NCI-H187 (cell line): Measurements from ENCODE around the gene PIP5K1B.
"Not testable (repeated sequence)": the region's sequence is repeated elsewhere in the genome, so short reads cannot be mapped to it uniquely, and the experiment has no call there.

ENCODE experiments used
- DNase-seq, 2 experiments: peaks; one replicate each; lab custom pipeline; 2025; lab: John Stamatoyannopoulos, UW

PIP5K1B gene

GRCh38 chr9:68704814-68705530 lies at the start of gene PIP5K1B:
TSS of gene PIP5K1B (plus strand) at chr9:68705240. CDS start at chr9:68822615, 117,375 bp downstream.
- DNase-seq = peak in 1 of 2 experiments; percentile 51

GRCh38 chr9:68664036-68664435 lies 41.0 kb upstream of the PIP5K1B start:
- no peak for DNase-seq

- DNase-seq = no peak
Observed at GRCh38 chr9:68668127-68668526, 36.9 kb upstream of the PIP5K1B start.

GRCh38 chr9:68669218-68669617 lies 35.8 kb upstream of the PIP5K1B start:
- DNase-seq = no peak

DNA sequence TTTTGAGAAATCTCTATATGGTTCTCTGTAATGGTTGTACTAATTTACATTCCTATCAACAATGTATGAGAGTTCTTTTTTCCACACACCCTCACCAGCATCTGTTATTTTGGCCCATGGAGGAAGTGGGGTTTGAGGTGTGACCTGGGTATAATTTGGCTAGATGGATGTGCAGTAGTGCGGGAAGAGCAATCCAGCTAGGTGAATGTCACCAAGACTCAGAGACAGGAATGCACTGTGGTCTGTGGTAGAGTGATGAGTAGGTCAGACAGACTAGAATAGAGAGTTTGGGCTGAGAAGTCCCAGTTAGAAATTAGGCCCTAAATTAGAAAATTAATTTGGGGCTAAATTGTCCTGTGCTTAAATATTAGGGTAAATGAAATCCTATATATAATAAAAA lies 32.8 kb upstream of the PIP5K1B start:
- no peak for DNase-seq

DNA sequence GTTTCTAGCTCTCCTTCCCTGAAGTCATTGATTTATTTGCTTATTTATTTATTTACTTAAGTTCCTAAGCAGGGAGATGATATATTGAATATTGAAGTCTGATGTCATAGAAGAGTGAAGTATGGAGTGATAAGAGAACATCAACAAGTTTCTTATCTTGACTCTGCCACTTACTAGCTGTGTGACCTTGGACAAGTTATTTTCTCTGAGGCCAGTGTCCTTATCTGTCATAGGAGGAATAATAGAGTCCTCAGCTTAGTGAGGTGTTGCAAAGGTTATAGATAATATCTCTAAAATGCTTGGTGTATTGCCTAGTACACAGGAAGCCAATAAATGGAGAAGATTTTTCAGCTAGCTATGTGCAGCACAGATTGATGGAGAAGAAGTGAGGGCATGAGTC lies 32.4 kb upstream of the PIP5K1B start:
- no peak for DNase-seq

DNA sequence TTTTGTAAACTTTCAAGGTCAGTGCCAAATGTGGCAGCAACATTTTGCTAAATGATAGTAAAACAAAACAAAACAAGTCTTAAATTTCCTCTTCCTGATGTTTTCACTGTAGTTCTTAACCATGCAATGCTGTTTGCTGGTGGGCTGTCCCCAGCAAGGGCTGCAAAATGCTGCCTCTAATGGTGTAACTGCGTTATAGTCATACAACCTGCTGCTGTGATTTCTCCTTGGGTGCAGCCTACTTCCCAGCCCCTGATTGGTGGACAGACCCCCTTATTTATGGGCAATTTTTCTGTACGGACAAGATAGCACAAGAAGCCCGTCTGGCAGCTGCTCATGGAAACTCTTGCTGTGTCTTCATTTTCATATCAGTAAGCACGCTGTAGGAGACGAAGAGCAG lies 26.6 kb upstream of the PIP5K1B start:
- no peak for DNase-seq

GRCh38 chr9:68683433-68683832 lies 21.6 kb upstream of the PIP5K1B start:
- DNase-seq = no peak

DNA sequence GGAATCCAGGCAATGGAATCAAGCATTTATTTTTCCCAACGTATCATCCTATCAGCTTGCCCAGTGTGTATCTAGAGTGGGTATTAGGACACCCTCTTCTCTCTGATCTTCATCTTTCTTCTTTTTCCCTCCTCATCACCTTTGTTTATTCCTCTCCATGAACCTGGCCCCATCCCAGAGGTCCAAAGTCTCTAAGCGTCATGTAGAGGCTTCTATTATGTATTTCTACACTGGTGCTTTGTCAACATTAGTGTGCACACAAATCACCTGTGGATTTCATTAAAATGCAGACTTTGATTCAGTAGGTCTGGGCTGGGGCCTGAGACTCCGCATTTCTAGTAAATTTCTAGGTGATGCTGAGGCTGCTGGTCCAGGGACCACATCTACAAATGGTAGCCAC lies 19.8 kb upstream of the PIP5K1B start:
- no peak for DNase-seq

GRCh38 chr9:68685770-68686169 lies 19.3 kb upstream of the PIP5K1B start:
- DNase-seq = no peak

- DNase-seq = no peak
Observed at GRCh38 chr9:68690088-68690487, 15.0 kb upstream of the PIP5K1B start.

DNA sequence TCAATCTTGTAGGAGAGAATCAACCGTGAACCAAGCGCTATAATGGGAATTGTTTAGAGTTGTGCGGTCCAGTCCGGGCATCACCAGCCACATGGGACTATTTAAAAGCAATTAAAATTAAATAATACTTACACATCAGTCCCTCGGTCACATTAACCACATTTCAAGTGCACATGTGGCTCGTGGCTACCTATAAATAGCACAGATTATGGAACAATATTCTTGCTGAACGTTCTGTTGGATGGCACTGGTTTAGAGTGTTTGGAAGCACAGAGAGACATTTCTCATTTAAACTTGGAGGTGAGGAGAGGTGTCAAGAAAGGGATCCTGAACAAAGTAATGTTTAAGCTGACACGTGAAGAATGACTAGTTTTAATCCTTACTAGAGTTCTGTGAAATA lies 12.5 kb upstream of the PIP5K1B start:
- DNase-seq = no peak

DNA sequence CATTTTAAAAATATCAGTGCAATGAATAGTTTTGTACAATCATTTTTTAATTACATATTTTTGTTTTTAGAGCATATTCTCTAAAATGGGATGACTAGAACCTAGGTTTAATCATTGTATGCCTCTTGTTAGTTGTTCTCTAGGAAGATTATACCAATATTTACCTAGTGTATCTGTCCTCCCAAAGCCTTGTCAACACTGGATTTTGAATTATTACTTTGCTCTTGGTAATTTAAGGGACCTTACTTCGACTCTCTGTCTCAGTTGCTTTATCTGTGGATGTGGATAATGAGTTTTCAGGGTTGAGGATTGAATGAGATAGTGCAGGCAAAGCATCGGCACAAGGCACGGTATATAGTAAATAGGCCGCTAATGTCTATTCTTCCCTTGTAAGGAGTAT lies 10.9 kb upstream of the PIP5K1B start:
- DNase-seq = no peak

- DNase-seq = no peak
Observed at GRCh38 chr9:68697851-68698250, 7.2 kb upstream of the PIP5K1B start.

GRCh38 chr9:68698943-68699509 lies 6.0 kb upstream of the PIP5K1B start:
- no peak for DNase-seq

- not testable (repeated sequence) for DNase-seq
Observed at GRCh38 chr9:68699625-68700024, 5.4 kb upstream of the PIP5K1B start.

DNA sequence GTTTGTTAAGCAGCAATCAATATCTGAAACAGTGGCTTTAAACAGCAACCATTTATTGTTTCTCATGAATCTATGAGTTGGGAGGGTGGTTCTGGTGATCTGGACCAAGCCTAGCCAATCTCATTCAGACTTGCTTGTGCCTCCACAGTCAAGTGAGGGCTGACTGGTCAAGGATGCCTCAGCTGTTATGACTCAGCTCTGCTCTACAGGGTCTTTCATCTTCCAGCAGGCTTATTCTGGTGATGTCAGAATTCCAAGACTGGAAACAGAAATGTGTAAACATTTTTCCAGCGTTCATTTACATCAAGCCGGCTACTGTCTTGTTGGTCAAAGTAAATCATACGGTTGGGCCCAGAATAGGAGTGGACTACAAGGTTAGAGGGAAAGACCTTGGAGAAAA lies 2.5 kb upstream of the PIP5K1B start:
- DNase-seq = no peak

GRCh38 chr9:68703672-68704071 lies 1.4 kb upstream of the PIP5K1B start:
- DNase-seq = no peak

- DNase-seq = no peak
Observed at GRCh38 chr9:68704498-68704813, 584 bp upstream of the PIP5K1B start.

DNA sequence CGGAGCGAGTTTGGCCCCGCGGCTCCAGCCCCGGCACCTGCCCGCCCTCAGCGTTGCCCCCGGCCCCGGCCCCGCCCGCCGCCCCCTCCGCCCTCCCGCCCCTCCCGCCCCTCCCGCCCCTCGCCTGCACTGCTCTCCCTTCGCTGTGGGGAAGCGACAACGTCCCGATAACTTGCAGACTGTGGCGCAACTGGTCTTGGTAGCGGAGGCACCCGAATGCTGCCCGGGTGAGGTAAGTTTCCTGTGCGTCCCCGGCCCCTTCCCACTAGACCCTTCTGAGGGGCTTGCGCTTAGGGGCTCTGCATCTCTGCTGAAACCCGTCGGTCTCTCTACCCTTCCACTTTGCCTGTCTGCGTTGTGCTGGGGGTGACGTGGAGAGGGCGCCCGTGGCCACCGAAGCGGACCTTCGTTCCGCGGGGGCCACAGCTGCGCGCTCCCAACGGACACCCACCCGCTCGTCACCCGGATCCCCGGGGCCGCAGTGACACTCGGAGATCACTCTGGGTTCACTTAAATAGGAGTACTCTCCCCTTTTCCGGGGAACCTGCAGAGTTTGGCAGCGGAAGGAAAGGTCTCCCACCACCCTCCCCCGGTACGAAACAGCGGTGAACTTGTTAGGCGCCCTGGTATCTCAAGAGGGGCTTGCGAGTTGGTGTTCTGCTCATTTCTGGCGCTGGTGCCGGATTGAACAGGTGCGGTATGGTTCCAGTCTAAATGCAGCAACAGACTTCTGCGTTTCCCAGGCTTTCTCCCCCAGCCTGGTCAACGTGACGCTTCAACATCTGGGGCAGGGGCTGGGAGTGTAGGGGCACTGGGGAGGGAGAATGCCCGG lies 707 bp downstream of the PIP5K1B start:
- DNase-seq = no peak

DNA sequence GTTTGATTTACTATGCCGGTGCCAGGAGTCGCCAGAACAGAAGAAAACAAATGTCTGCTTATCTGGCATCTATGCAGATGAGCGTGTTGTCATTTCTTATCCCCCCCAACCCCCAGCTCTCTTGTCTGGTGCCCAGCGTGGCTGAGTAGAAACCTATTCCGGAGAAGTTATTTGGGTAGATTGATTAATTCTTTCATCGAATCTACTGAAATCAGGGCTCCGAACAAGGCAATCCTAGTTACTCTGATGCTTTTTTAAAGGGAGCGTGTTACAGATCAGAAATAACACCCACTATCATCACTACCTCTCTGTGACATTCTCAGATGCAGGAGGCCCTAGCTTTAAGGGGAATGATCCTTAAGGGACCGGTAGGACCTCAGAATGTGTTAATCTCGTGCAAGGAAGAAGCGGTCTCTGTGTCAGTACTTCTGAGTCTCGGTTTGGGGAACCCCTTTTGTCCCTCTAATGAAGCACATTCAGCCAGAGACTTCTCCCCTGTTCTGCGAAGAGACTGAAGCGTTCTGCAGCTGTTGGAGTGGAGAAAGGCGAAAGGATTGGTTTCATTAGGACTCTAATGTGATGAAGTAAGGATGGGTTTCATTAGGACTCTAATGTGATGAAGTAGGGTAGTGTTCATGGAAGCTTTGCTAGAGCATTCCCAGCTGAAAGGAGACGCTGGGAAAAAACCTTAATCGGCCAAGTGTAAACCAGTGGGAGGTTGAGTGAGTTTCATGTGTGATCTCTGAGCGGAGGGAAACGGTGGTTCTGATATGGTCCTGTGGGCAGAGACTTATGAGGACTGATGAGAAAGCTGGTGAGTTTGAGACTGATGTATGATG lies 1.5 kb downstream of the PIP5K1B start:
- no peak for DNase-seq

DNA sequence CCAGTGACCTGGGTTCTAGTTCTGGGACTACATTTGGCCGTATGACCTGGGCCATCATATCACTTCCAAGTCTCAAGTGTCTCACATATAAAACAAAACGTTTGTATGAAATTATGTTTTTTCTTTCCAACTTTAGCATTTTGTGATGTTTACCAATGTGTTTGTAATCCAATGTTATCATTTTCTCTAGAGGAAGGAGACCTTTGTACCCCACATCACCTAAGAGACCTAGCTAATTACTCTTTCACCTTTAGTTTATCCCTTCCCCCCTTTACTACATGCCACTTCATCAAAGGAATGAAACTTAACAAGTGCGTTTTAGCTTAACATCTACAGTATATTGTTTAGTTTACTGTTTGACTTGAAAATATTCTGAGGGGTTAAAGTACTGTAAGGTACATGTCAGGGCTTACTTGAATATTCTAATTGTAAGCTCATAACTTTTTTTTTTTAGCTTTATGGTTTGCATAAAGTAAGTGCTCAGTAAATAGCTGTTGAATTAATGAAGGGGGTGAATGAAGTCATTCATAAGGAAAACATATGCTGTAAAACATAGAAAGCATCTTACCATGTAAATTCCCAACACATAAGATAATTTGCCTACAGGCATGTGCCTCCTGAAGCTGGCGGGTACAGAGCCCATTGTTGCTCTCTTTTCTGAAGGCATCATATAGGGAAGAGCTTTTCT lies 2.9 kb downstream of the PIP5K1B start:
- no peak for DNase-seq
